ENCODE data around the gene AP1G2.

GRCh38 chr14:23547924-23548323 is 19.7 kb downstream of the AP1G2 start:
- TF ChIP-seq CTCF (IDR thresholded peaks at IDR 0.05), result no peak
- TF ChIP-seq POLR2A (IDR thresholded peaks at IDR 0.05), result no peak

Data from body of pancreas (tissue), 4 donors.